Suprapubic skin (tissue), 4 donors: ENCODE measurements around the gene UBQLN4. TPM values are rescaled to one million over a fixed set of nuclear protein-coding genes. Genes with fewer than 3 reads are reported as not detected.

ENCODE experiments used
- DNase-seq, 2 donors: peaks; one replicate each; pipeline ENCODE4 v3.0.0-alpha.2; 2019; ENCODE audit warnings: low spot score in 2 of 2
- H3K27ac ChIP-seq: fragments of 200-600 bp; sonication (generic); one replicate; pipeline ENCODE4 v1.5.1; 2019
- H3K27me3 ChIP-seq: fragments of 200-600 bp; sonication (generic); one replicate; pipeline ENCODE4 v1.5.1; 2019
- H3K36me3 ChIP-seq: fragments of 200-600 bp; sonication (generic); one replicate; pipeline ENCODE4 v1.5.1; 2019
- H3K4me1 ChIP-seq: fragments of 200-600 bp; sonication (generic); one replicate; pipeline ENCODE4 v1.5.1; 2019
- H3K4me3 ChIP-seq: fragments of 200-600 bp; sonication (generic); one replicate; pipeline ENCODE4 v1.5.1; 2019; ENCODE audit warnings: mild to moderate bottlenecking
- H3K9me3 ChIP-seq: fragments of 200-600 bp; sonication (generic); one replicate; pipeline ENCODE4 v1.5.1; 2019
- CTCF ChIP-seq, 2 donors: fragments of 200-600 bp in 1 of 2; fragments of 450-650 bp in 1 of 2; sonication (generic) in 1 of 2; IDR thresholded peaks; one replicate each; pipeline ENCODE4 v1.5.1; 2016 to 2019; ENCODE audit warnings: antibody characterized with exemption in 2 of 2, mild to moderate bottlenecking in 1 of 2, moderate library complexity in 1 of 2
- EP300 ChIP-seq: sonication (generic); formaldehyde crosslinking; IDR thresholded peaks from one replicate; pipeline ENCODE4 v1.6.1; 2017; ENCODE audit warnings: antibody characterized with exemption
- POLR2A ChIP-seq, 2 donors: fragments of 450-650 bp; IDR thresholded peaks; one replicate each; pipeline ENCODE4 v1.6.1; 2017; ENCODE audit warnings: antibody characterized with exemption in 2 of 2, mild to moderate bottlenecking in 2 of 2, moderate library complexity in 2 of 2
- POLR2AphosphoS5 ChIP-seq, 3 donors: sonication (generic); formaldehyde crosslinking; IDR thresholded peaks; one replicate each; pipeline ENCODE4 v1.6.1; 2017; ENCODE audit warnings: antibody characterized with exemption in 3 of 3
- WGBS: methylation state at CpG from one replicate; pipeline ENCODE4 v1.1.5; 2018; 5-methylcytosine and 5-hydroxymethylcytosine counted together
- total RNA-seq, 4 donors: library from RNA; depleted of rRNA; stranded (reverse); fragments of >200 nt; gene quantifications; one replicate each; pipeline ENCODE4 v1.1.0, GENCODE V29; 2016

Gene UBQLN4
- total RNA-seq, 4 donors from 2014 or later = 32.7 to 42.7 (median 39.8) TPM

- no peak for DNase-seq
- H3K27me3 ChIP-seq = no peaks in the 10 kb centered on the region
- peaks cover 33% of the 10 kb centered on the region for H3K4me1 ChIP-seq
- no peaks in the 10 kb centered on the region for H3K9me3 ChIP-seq
- no peaks in the 10 kb centered on the region for H3K36me3 ChIP-seq
- 55% methylated on average over 4 of the region's 4 CpGs for WGBS
- H3K4me3 ChIP-seq = no peak overlapping the region
- TF ChIP-seq EP300 (no peak), POLR2AphosphoS5 (IDR thresholded peaks at IDR 0.05) (no peak), POLR2A (IDR thresholded peaks at IDR 0.05) (no peak), CTCF (IDR thresholded peaks at IDR 0.05) (no peak)
- no peak overlapping the region for H3K27ac ChIP-seq
Observed at GRCh38 chr1:156080863-156081179, 27.2 kb upstream of the UBQLN4 start.

- no peak for DNase-seq
- 59% methylated on average over 8 of the region's 8 CpGs for WGBS
- TF ChIP-seq CTCF (IDR thresholded peaks at IDR 0.05) = no peak
- TF ChIP-seq POLR2AphosphoS5 (IDR thresholded peaks at IDR 0.05) = no peak
- TF ChIP-seq POLR2A (IDR thresholded peaks at IDR 0.05) = no peak
- no peak for TF ChIP-seq EP300
- H3K36me3 ChIP-seq = no peaks in the 10 kb centered on the region
- H3K9me3 ChIP-seq = no peaks in the 10 kb centered on the region
- H3K4me3 ChIP-seq = no peak overlapping the region
- peaks cover 37% of the 10 kb centered on the region for H3K4me1 ChIP-seq
- no peaks in the 10 kb centered on the region for H3K27me3 ChIP-seq
- no peak overlapping the region for H3K27ac ChIP-seq
Observed at GRCh38 chr1:156080241-156080862, 26.8 kb upstream of the UBQLN4 start.

GRCh38 chr1:156079762-156080161, 26.2 kb upstream of the UBQLN4 start:
- Histone ChIP-seq H3K27me3 (no peaks in the 10 kb centered on the region), H3K36me3 (no peaks in the 10 kb centered on the region), H3K27ac (no peak overlapping the region), H3K4me1 (peaks cover 42% of the 10 kb centered on the region), H3K9me3 (no peaks in the 10 kb centered on the region), H3K4me3 (no peak overlapping the region)
- no peak for DNase-seq
- TF ChIP-seq CTCF (IDR thresholded peaks at IDR 0.05) (no peak), POLR2AphosphoS5 (IDR thresholded peaks at IDR 0.05) (no peak), POLR2A (IDR thresholded peaks at IDR 0.05) (no peak), EP300 (no peak)
- 84% methylated on average over 5 of the region's 5 CpGs for whole genome bisulfite sequencing

- 94% methylated on average over 5 of the region's 5 CpGs for WGBS
- H3K4me3 ChIP-seq = no peak overlapping the region
Observed at GRCh38 chr1:156078728-156079127, 25.1 kb upstream of the UBQLN4 start.

GRCh38 chr1:156077430-156077760, 23.8 kb upstream of the UBQLN4 start:
- no peak for TF ChIP-seq CTCF (IDR thresholded peaks at IDR 0.05)
- no peak for TF ChIP-seq EP300
- TF ChIP-seq POLR2A (IDR thresholded peaks at IDR 0.05) = no peak
- TF ChIP-seq POLR2AphosphoS5 (IDR thresholded peaks at IDR 0.05) = no peak
- Histone ChIP-seq H3K4me3 (no peak overlapping the region), H3K27ac (no peak overlapping the region)

More at GRCh38 chr1:156078728-156079127, 25.1 kb upstream of the UBQLN4 start:
- no peaks in the 10 kb centered on the region for H3K36me3 ChIP-seq
- no peaks in the 10 kb centered on the region for H3K27me3 ChIP-seq
- TF ChIP-seq EP300 (no peak), POLR2A (IDR thresholded peaks at IDR 0.05) (no peak), CTCF (IDR thresholded peaks at IDR 0.05) (no peak), POLR2AphosphoS5 (IDR thresholded peaks at IDR 0.05) (no peak)
- DNase-seq = no peak
- no peak overlapping the region for H3K27ac ChIP-seq
- peaks cover 44% of the 10 kb centered on the region for H3K4me1 ChIP-seq
- no peaks in the 10 kb centered on the region for H3K9me3 ChIP-seq

More at GRCh38 chr1:156077430-156077760, 23.8 kb upstream of the UBQLN4 start:
- H3K36me3 ChIP-seq = no peaks in the 10 kb centered on the region
- WGBS = 87% methylated on average over 10 of the region's 19 CpGs
- no peaks in the 10 kb centered on the region for H3K9me3 ChIP-seq
- no peaks in the 10 kb centered on the region for H3K27me3 ChIP-seq
- DNase-seq = no peak
- peaks cover 33% of the 10 kb centered on the region for H3K4me1 ChIP-seq
